Astrocyte (in vitro differentiated cells and primary cell): ENCODE results near the gene ZBTB38. TPM values are rescaled to one million over a fixed set of nuclear protein-coding genes. Genes with fewer than 3 reads are reported as not detected.

Experiments used
- DNase-seq: peaks from one replicate; pipeline ENCODE4 v3.0.0-alpha.2; 2010; ENCODE audit warnings: low read depth
- FAIRE-seq: peaks from 2 replicates; lab custom pipeline; 2011; peaks lifted over from hg19 to GRCh38; lab: Jason Lieb, UNC
- H2AFZ ChIP-seq: 2 replicates; pipeline ENCODE4 v1.6.0; 2012; ENCODE audit warnings: low read depth, low read length, inconsistent platforms
- H3K27ac ChIP-seq: 2 replicates; pipeline ENCODE4 v1.5.1; 2011; ENCODE audit warnings: low read depth, low read length, inconsistent platforms
- H3K27me3 ChIP-seq: 2 replicates; pipeline ENCODE4 v1.6.0; 2011; ENCODE audit warnings: low read length, inconsistent platforms; ENCODE audit not compliant: insufficient read depth
- H3K36me3 ChIP-seq: 2 replicates; pipeline ENCODE4 v1.5.1; 2011; ENCODE audit warnings: low read length, inconsistent platforms; ENCODE audit not compliant: insufficient read depth
- H3K4me1 ChIP-seq: 2 replicates; pipeline ENCODE4 v1.5.1; 2011; ENCODE audit warnings: low read length, inconsistent platforms; ENCODE audit not compliant: insufficient read depth
- H3K4me2 ChIP-seq: 2 replicates; pipeline ENCODE4 v1.6.0; 2012; ENCODE audit warnings: low read length, inconsistent platforms
- H3K4me3 ChIP-seq: 2 replicates; pipeline ENCODE4 v1.5.1; 2011; ENCODE audit warnings: low read depth, mild to moderate bottlenecking, low read length, inconsistent platforms; ENCODE audit not compliant: insufficient read depth
- H3K79me2 ChIP-seq: 2 replicates; pipeline ENCODE4 v1.6.0; 2012; ENCODE audit warnings: mild to moderate bottlenecking, low read length, inconsistent platforms; ENCODE audit not compliant: insufficient read depth
- H3K9ac ChIP-seq: 2 replicates; pipeline ENCODE4 v1.6.0; 2012; ENCODE audit warnings: mild to moderate bottlenecking, low read length, inconsistent platforms
- H3K9me3 ChIP-seq: 2 replicates; pipeline ENCODE4 v1.5.1; 2012; ENCODE audit warnings: low read depth, mild to moderate bottlenecking, low read length, inconsistent platforms; ENCODE audit not compliant: insufficient read depth
- H4K20me1 ChIP-seq: 2 replicates; pipeline ENCODE4 v1.6.0; 2012; ENCODE audit warnings: low read length, inconsistent platforms; ENCODE audit not compliant: insufficient read depth
- H3K27ac Mint-ChIP-seq: one replicate; pipeline ENCODE4 v1.8.0; 2021; ENCODE audit warnings: mild to moderate bottlenecking, mixed read lengths; ENCODE audit not compliant: unreplicated experiment
- H3K27me3 Mint-ChIP-seq: one replicate; pipeline ENCODE4 v1.8.0; 2021; ENCODE audit warnings: low read depth, mixed read lengths; ENCODE audit not compliant: unreplicated experiment
- H3K36me3 Mint-ChIP-seq: one replicate; pipeline ENCODE4 v1.8.0; 2021; ENCODE audit warnings: low read depth, mixed read lengths; ENCODE audit not compliant: unreplicated experiment
- H3K4me1 Mint-ChIP-seq: one replicate; pipeline ENCODE4 v1.8.0; 2021; ENCODE audit warnings: low read depth, mixed read lengths; ENCODE audit not compliant: unreplicated experiment
- H3K4me3 Mint-ChIP-seq: one replicate; pipeline ENCODE4 v1.8.0; 2021; ENCODE audit warnings: mild to moderate bottlenecking, moderate library complexity, mixed read lengths; ENCODE audit not compliant: unreplicated experiment
- H3K9me3 Mint-ChIP-seq: one replicate; pipeline ENCODE4 v1.8.0; 2021; ENCODE audit warnings: mild to moderate bottlenecking, mixed read lengths; ENCODE audit not compliant: unreplicated experiment
- EZH2 ChIP-seq: IDR thresholded peaks from 2 replicates; pipeline ENCODE4 v1.6.1; 2012; ENCODE audit warnings: mild to moderate bottlenecking, low read length, inconsistent platforms; ENCODE audit not compliant: insufficient read depth
- total RNA-seq: library from RNA; stranded (reverse); gene quantifications from 2 replicates; pipeline ENCODE4 v1.2.1, GENCODE V29; 2021
- TF ChIP-seq, protein P1 (sequence below): IDR thresholded peaks from 2 replicates; pipeline ENCODE4 v1.5.1; 2011; ENCODE audit warnings: low read depth, mild to moderate bottlenecking, inconsistent platforms, low read length, moderate library complexity; ENCODE audit not compliant: insufficient read depth

The ZBTB38 gene
- total RNA-seq, 1 donor from 2014 or later, result 57.6 TPM

DNA sequence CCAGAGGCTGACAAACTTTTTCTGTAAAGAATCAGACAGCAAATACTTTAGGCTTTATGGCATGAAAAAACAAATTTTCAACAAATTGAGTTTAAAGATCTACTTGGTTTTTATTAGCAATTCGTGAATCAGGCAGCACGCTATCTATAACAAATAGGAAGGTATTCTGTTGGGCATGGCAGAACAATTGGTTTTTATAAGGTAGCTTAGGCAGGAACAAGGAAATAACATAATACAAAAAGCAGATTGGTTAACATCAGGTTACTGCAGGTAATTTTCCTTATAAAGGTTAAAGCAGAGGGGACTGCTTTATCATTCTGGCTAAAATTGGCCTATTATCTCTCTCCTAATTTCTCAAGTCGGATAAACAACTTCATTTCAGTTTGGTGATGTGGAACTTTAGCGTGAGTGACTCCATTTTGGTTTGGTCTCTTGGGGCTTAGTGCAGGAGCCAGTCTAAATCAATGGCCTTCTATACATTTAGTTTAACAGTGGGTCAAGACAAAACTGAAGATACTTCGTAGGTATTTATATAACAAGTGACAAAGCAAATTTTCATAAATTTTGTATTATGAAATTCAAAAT is 26.8 kb downstream of the ZBTB38 start:
- peaks cover 15% of the 10 kb centered on the region for H3K9me3 Mint-ChIP-seq
- H3K9ac ChIP-seq, result no peak overlapping the region
- no peak overlapping the region for H2AFZ ChIP-seq
- no peak overlapping the region for H3K4me3 Mint-ChIP-seq
- H3K36me3 Mint-ChIP-seq, result peaks cover 35% of the 10 kb centered on the region
- H3K4me1 Mint-ChIP-seq, result peaks cover 12% of the 10 kb centered on the region
- H3K9me3 ChIP-seq, result peaks cover 11% of the 10 kb centered on the region
- H3K79me2 ChIP-seq, result no peaks in the 10 kb centered on the region
- TF ChIP-seq, protein P1, sequence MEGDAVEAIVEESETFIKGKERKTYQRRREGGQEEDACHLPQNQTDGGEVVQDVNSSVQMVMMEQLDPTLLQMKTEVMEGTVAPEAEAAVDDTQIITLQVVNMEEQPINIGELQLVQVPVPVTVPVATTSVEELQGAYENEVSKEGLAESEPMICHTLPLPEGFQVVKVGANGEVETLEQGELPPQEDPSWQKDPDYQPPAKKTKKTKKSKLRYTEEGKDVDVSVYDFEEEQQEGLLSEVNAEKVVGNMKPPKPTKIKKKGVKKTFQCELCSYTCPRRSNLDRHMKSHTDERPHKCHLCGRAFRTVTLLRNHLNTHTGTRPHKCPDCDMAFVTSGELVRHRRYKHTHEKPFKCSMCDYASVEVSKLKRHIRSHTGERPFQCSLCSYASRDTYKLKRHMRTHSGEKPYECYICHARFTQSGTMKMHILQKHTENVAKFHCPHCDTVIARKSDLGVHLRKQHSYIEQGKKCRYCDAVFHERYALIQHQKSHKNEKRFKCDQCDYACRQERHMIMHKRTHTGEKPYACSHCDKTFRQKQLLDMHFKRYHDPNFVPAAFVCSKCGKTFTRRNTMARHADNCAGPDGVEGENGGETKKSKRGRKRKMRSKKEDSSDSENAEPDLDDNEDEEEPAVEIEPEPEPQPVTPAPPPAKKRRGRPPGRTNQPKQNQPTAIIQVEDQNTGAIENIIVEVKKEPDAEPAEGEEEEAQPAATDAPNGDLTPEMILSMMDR, result no peak
- no peak for TF ChIP-seq EZH2
- peaks cover 31% of the 10 kb centered on the region for H3K36me3 ChIP-seq
- no peaks in the 10 kb centered on the region for H4K20me1 ChIP-seq
- FAIRE-seq (no peak), DNase-seq (no peak)
- H3K27me3 ChIP-seq, result no peaks in the 10 kb centered on the region
- H3K27ac ChIP-seq, result no peak overlapping the region
- H3K4me3 ChIP-seq, result no peak overlapping the region
- H3K4me1 ChIP-seq, result no peaks in the 10 kb centered on the region
- H3K27ac Mint-ChIP-seq, result no peak overlapping the region
- no peak overlapping the region for H3K4me2 ChIP-seq
- H3K27me3 Mint-ChIP-seq, result no peaks in the 10 kb centered on the region

DNA sequence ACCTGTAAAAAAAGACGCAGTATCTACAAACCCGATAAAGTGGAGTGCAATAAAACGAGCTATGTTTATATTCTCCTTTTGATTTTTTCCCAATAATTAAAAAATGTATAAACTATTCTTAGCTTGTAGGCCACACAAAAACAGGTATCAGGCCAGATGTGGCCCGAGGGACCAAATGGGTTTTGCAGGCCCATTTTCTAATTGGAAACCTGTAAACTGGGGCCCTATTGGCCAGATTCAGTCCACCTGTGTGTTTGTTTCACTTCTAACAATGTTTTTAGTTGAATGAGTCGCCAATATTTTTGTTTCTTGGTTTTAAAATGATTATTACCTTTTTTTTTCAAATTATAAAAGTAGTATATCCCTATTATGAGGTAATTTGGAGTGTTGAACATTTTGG is 29.7 kb downstream of the ZBTB38 start:
- peaks cover 28% of the 10 kb centered on the region for H3K36me3 ChIP-seq
- no peaks in the 10 kb centered on the region for H4K20me1 ChIP-seq
- peaks cover 33% of the 10 kb centered on the region for H3K36me3 Mint-ChIP-seq
- H3K79me2 ChIP-seq, result peaks cover 10% of the 10 kb centered on the region
- no peak overlapping the region for H3K27ac Mint-ChIP-seq
- no peaks in the 10 kb centered on the region for H3K27me3 ChIP-seq
- no peak overlapping the region for H3K4me2 ChIP-seq
- H3K27ac ChIP-seq, result no peak overlapping the region
- H3K4me3 Mint-ChIP-seq, result no peak overlapping the region
- H3K4me1 Mint-ChIP-seq, result peaks cover 14% of the 10 kb centered on the region
- H3K4me3 ChIP-seq, result no peak overlapping the region
- TF ChIP-seq EZH2, result no peak
- TF ChIP-seq, protein P1, result no peak
- no peak overlapping the region for H3K9ac ChIP-seq
- H3K27me3 Mint-ChIP-seq, result no peaks in the 10 kb centered on the region
- FAIRE-seq, result no peak
- H2AFZ ChIP-seq, result no peak overlapping the region
- H3K4me1 ChIP-seq, result peaks cover 12% of the 10 kb centered on the region
- H3K9me3 ChIP-seq, result peaks cover 11% of the 10 kb centered on the region
- peaks cover 15% of the 10 kb centered on the region for H3K9me3 Mint-ChIP-seq
- DNase-seq, result no peak

DNA sequence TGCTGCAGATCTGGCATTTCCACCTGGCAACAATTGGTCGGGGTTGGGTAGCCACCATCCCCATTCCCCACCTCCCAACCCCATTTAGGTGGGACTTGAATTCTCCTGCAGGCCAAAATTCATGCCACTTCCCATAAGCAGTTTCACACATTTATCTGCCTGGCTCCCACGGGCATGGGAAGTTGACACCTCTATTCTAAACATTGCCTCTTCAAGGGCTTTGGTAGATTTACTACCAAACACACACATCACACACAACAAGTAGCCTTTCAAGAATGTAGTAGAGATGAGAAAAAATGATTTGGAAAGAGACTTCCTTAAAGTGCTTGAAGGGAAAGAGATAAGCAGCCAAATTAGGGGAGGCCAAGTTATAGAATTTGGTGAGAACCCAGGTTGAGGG is 30.9 kb downstream of the ZBTB38 start:
- Histone ChIP-seq H3K27ac (no peak overlapping the region), H3K9me3 (peaks cover 11% of the 10 kb centered on the region), H3K36me3 (peaks cover 36% of the 10 kb centered on the region), H4K20me1 (no peaks in the 10 kb centered on the region), H3K4me1 (peaks cover 20% of the 10 kb centered on the region), H3K79me2 (peaks cover 22% of the 10 kb centered on the region), H3K27me3 (no peaks in the 10 kb centered on the region), H3K4me3 (no peak overlapping the region), H3K9ac (no peak overlapping the region), H3K4me2 (no peak overlapping the region), H2AFZ (no peak overlapping the region)
- DNase-seq (no peak), FAIRE-seq (no peak)
- H3K9me3 Mint-ChIP-seq, result peaks cover 15% of the 10 kb centered on the region
- H3K4me1 Mint-ChIP-seq, result peaks cover 17% of the 10 kb centered on the region
- H3K27me3 Mint-ChIP-seq, result no peaks in the 10 kb centered on the region
- H3K4me3 Mint-ChIP-seq, result no peak overlapping the region
- peaks cover 34% of the 10 kb centered on the region for H3K36me3 Mint-ChIP-seq
- no peak overlapping the region for H3K27ac Mint-ChIP-seq
- TF ChIP-seq EZH2, result no peak
- TF ChIP-seq, protein P1, result no peak
